Osteoblast (primary cell): ENCODE data around the gene ZNF630. TPM values are rescaled to one million over a fixed set of nuclear protein-coding genes. Genes with fewer than 3 reads are reported as not detected.
A peak's percentile ranks its signal among the peaks of the same experiment; 100 is the strongest.
"Not testable (repeated sequence)": the region's sequence is repeated elsewhere in the genome, so short reads cannot be mapped to it uniquely, and the experiment has no call there.

ENCODE experiments used
- DNase-seq: peaks from one replicate; pipeline ENCODE4 v3.0.0; 2011; ENCODE audit warnings: low spot score, mixed read lengths; ENCODE audit not compliant: insufficient read length; ENCODE audit errors: missing footprints
- H2AFZ ChIP-seq: 2 replicates; pipeline ENCODE4 v1.6.0; 2011; ENCODE audit warnings: mild to moderate bottlenecking, low read length
- H3K27ac ChIP-seq: 2 replicates; pipeline ENCODE4 v1.5.1; 2011; ENCODE audit warnings: mild to moderate bottlenecking, low read depth, low read length, moderate library complexity
- H3K27me3 ChIP-seq: 2 replicates; pipeline ENCODE4 v1.6.0; 2012; ENCODE audit warnings: mild to moderate bottlenecking, control low read depth, inconsistent platforms, low read length, moderate library complexity; ENCODE audit not compliant: insufficient read depth
- H3K36me3 ChIP-seq: 2 replicates; pipeline ENCODE4 v1.5.1; 2011; ENCODE audit warnings: mild to moderate bottlenecking, low read length, control low read depth, moderate library complexity; ENCODE audit not compliant: insufficient read depth
- H3K4me1 ChIP-seq: 2 replicates; pipeline ENCODE4 v1.5.1; 2011; ENCODE audit warnings: mild to moderate bottlenecking, low read length, control low read depth, moderate library complexity; ENCODE audit not compliant: insufficient read depth
- H3K4me2 ChIP-seq: 2 replicates; pipeline ENCODE4 v1.6.0; 2011; ENCODE audit warnings: mild to moderate bottlenecking, low read length; ENCODE audit not compliant: insufficient read depth
- H3K4me3 ChIP-seq: fragments of 200-600 bp; sonication (generic); 3 replicates; pipeline ENCODE4 v1.5.1; 2012; ENCODE audit warnings: mild to moderate bottlenecking, low read length, inconsistent platforms; ENCODE audit not compliant: insufficient read depth
- H3K79me2 ChIP-seq: 2 replicates; pipeline ENCODE4 v1.6.0; 2012; ENCODE audit warnings: mild to moderate bottlenecking, low read length, control low read depth, inconsistent platforms; ENCODE audit not compliant: insufficient read depth
- H3K9me3 ChIP-seq: 2 replicates; pipeline ENCODE4 v1.5.1; 2011; ENCODE audit warnings: low read depth, low read length, control low read depth
- H4K20me1 ChIP-seq: 2 replicates; pipeline ENCODE4 v1.6.0; 2012; ENCODE audit warnings: mild to moderate bottlenecking, low read length, control low read depth; ENCODE audit not compliant: insufficient read depth
- CTCF ChIP-seq: IDR thresholded peaks from 2 replicates; pipeline ENCODE4 v1.5.1; 2011; ENCODE audit warnings: mild to moderate bottlenecking, low read depth, low read length, moderate library complexity; ENCODE audit errors: extremely low read depth
- total RNA-seq: library from RNA; depleted of rRNA; stranded (reverse); fragments of >200 nt; gene quantifications from 2 replicates; pipeline ENCODE4 v1.2.3, GENCODE V29; 2012

Gene ZNF630
- total RNA-seq, 1 donor: 0.72 TPM

- H3K79me2 ChIP-seq: no peaks in the 10 kb centered on the region
- no peaks in the 10 kb centered on the region for H3K4me1 ChIP-seq
- H3K27ac ChIP-seq: no peak overlapping the region
- H4K20me1 ChIP-seq: no peaks in the 10 kb centered on the region
- H3K9me3 ChIP-seq: no peaks in the 10 kb centered on the region
- H3K36me3 ChIP-seq: no peaks in the 10 kb centered on the region
- H3K27me3 ChIP-seq: no peaks in the 10 kb centered on the region
- no peak overlapping the region for H2AFZ ChIP-seq
- no peak for TF ChIP-seq CTCF
- H3K4me2 ChIP-seq: peak overlapping the region; percentile 89
- H3K4me3 ChIP-seq: no peak overlapping the region
- DNase-seq: no peak
These were observed 49.3 kb downstream of the ZNF630 start for GRCh38 chrX:48022100-48022499.

- Histone ChIP-seq H3K79me2 (no peaks in the 10 kb centered on the region), H3K4me1 (no peaks in the 10 kb centered on the region), H3K4me3 (peak overlapping the region; percentile 83), H3K9me3 (no peaks in the 10 kb centered on the region), H3K36me3 (no peaks in the 10 kb centered on the region), H3K4me2 (peak overlapping the region; percentile 89), H4K20me1 (no peaks in the 10 kb centered on the region), H3K27ac (peak overlapping the region; percentile 95), H2AFZ (peak overlapping the region; percentile 98), H3K27me3 (no peaks in the 10 kb centered on the region)
- peak; percentile 93 for DNase-seq
- no peak for TF ChIP-seq CTCF
These were observed 50.2 kb downstream of the ZNF630 start for GRCh38 chrX:48021026-48021900.

GRCh38 chrX:48020472-48020871 is 51.0 kb downstream of the ZNF630 start:
- not testable (repeated sequence) for H3K79me2 ChIP-seq, H3K9me3 ChIP-seq, H3K27me3 ChIP-seq, H4K20me1 ChIP-seq, H3K4me3 ChIP-seq, H3K27ac ChIP-seq, H3K4me1 ChIP-seq, DNase-seq, H2AFZ ChIP-seq, H3K36me3 ChIP-seq
- H3K4me2 ChIP-seq: peak overlapping the region; percentile 89

- H3K36me3 ChIP-seq, DNase-seq, H4K20me1 ChIP-seq, H2AFZ ChIP-seq, H3K27ac ChIP-seq, H3K4me2 ChIP-seq, H3K4me3 ChIP-seq, H3K79me2 ChIP-seq, H3K27me3 ChIP-seq, H3K4me1 ChIP-seq, H3K9me3 ChIP-seq: not testable (repeated sequence)
These were observed 51.5 kb downstream of the ZNF630 start for GRCh38 chrX:48019892-48020291.

- not testable (repeated sequence) for H3K79me2 ChIP-seq, H3K36me3 ChIP-seq, H3K4me2 ChIP-seq, H2AFZ ChIP-seq, H3K4me1 ChIP-seq, H3K9me3 ChIP-seq, H3K27ac ChIP-seq, DNase-seq, H3K27me3 ChIP-seq, H4K20me1 ChIP-seq, H3K4me3 ChIP-seq
These were observed 54.7 kb downstream of the ZNF630 start for GRCh38 chrX:48016583-48017310.

GRCh38 chrX:48009445-48009960 is 61.9 kb downstream of the ZNF630 start:
- H3K79me2 ChIP-seq, DNase-seq, H3K36me3 ChIP-seq, H2AFZ ChIP-seq, H3K9me3 ChIP-seq, H3K27ac ChIP-seq, H3K4me3 ChIP-seq, H3K4me2 ChIP-seq, H3K4me1 ChIP-seq, H3K27me3 ChIP-seq, H4K20me1 ChIP-seq: not testable (repeated sequence)
